Midbrain (tissue), 1 donor: ENCODE results near the gene CANX.
"Not testable (repeated sequence)": the region's sequence is repeated elsewhere in the genome, so short reads cannot be mapped to it uniquely, and the experiment has no call there.

Experiments used
- DNase-seq: peaks from one replicate; lab custom pipeline; 2025; lab: John Stamatoyannopoulos, UW

The CANX gene

GRCh38 chr5:179697993-179698934, 503 bp upstream of the CANX start:
- DNase-seq = peak; percentile 99

- no peak for DNase-seq
These were observed 960 bp downstream of the CANX start for GRCh38 chr5:179699616-179700237.

- DNase-seq = no peak
These were observed 1.7 kb downstream of the CANX start for GRCh38 chr5:179700401-179700918.

- DNase-seq = no peak
These were observed 17.5 kb downstream of the CANX start for GRCh38 chr5:179716286-179716685.

- no peak for DNase-seq
These were observed 21.5 kb downstream of the CANX start for GRCh38 chr5:179720222-179720621.

GRCh38 chr5:179724163-179724562, 25.4 kb downstream of the CANX start:
- DNase-seq = no peak

GRCh38 chr5:179727106-179727505, 28.3 kb downstream of the CANX start:
- DNase-seq = no peak

GRCh38 chr5:179729303-179729702, 30.5 kb downstream of the CANX start:
- no peak for DNase-seq

- DNase-seq = no peak
These were observed 31.0 kb downstream of the CANX start for GRCh38 chr5:179729727-179730126.

GRCh38 chr5:179730356-179730755, 31.6 kb downstream of the CANX start:
- no peak for DNase-seq

GRCh38 chr5:179730852-179731251, 32.1 kb downstream of the CANX start:
- no peak for DNase-seq

GRCh38 chr5:179731791-179732411, 33.1 kb downstream of the CANX start:
- DNase-seq = no peak

GRCh38 chr5:179732412-179732917, 33.7 kb downstream of the CANX start, which contains the start of gene MAML1:
TSS of gene MAML1 (plus strand) at chr5:179732822. CDS start at chr5:179733113, 291 bp downstream.
- peak; percentile 100 for DNase-seq

GRCh38 chr5:179732918-179733771, 34.4 kb downstream of the CANX start:
- peak; percentile 48 for DNase-seq

- no peak for DNase-seq
These were observed 35.0 kb downstream of the CANX start for GRCh38 chr5:179733772-179734126.

GRCh38 chr5:179734536-179735164, 35.9 kb downstream of the CANX start:
- no peak for DNase-seq

- DNase-seq = no peak
These were observed 40.0 kb downstream of the CANX start for GRCh38 chr5:179738742-179739141.

- not testable (repeated sequence) for DNase-seq
These were observed 45.3 kb downstream of the CANX start for GRCh38 chr5:179744106-179744505.

GRCh38 chr5:179746872-179747271, 48.1 kb downstream of the CANX start:
- DNase-seq = no peak

GRCh38 chr5:179747811-179748210, 49.0 kb downstream of the CANX start:
- no peak for DNase-seq
